ENCODE measurements around the gene METTL25B.

METTL25B gene

GRCh38 chr1:156768610-156769295, 40.5 kb downstream of the METTL25B start:
- no peak for DNase-seq (ENCODE audit: low read depth in 2 of 2)

GRCh38 chr1:156772222-156772621, 44.0 kb downstream of the METTL25B start:
- no peak for DNase-seq (ENCODE audit: low read depth in 2 of 2)

- no peak for DNase-seq (ENCODE audit: low read depth in 2 of 2)
These were observed 44.6 kb downstream of the METTL25B start for GRCh38 chr1:156772728-156773497.

- no peak for DNase-seq (ENCODE audit: low read depth in 2 of 2)
These were observed 45.3 kb downstream of the METTL25B start for GRCh38 chr1:156773607-156774006.

- DNase-seq (ENCODE audit: low read depth in 2 of 2) = no peak
These were observed 47.5 kb downstream of the METTL25B start for GRCh38 chr1:156775799-156776198.

- no peak for DNase-seq (ENCODE audit: low read depth in 2 of 2)
These were observed 48.7 kb downstream of the METTL25B start for GRCh38 chr1:156776942-156777341.

GRCh38 chr1:156777573-156777972, 49.3 kb downstream of the METTL25B start:
- no peak for DNase-seq (ENCODE audit: low read depth in 2 of 2)

GRCh38 chr1:156781585-156782186, 53.4 kb downstream of the METTL25B start:
- no peak for DNase-seq (ENCODE audit: low read depth in 2 of 2)

- no peak for DNase-seq (ENCODE audit: low read depth in 2 of 2)
These were observed 57.2 kb downstream of the METTL25B start for GRCh38 chr1:156785458-156785857.
